Panc1 (cell line): ENCODE results near the gene BBS1. TPM values are rescaled to one million over a fixed set of nuclear protein-coding genes. Genes with fewer than 3 reads are reported as not detected.

Experiments
- ATAC-seq: fragments of 200-7000 bp; cut with Tn5 transposase; 2 replicates; pipeline ENCODE4 v1.9.1; 2020; ENCODE audit warnings: mild to moderate bottlenecking, moderate library complexity
- BruUV-seq: library from RNA; stranded (reverse); fragments of 400-500 nt; replicated peaks from 2 replicates; lab custom pipeline; 2021; lab: Mats Ljungman, UMichigan
- CTCF ChIA-PET: fragments of 300-600 bp; sonication (Branson Sonifier 250); formaldehyde crosslinking; loops from one replicate; lab custom pipeline; 2022; ENCODE audit warnings: antibody characterized with exemption; lab: Charles Lee
- POLR2A ChIA-PET: fragments of 300-600 bp; sonication (Branson Sonifier 250); formaldehyde crosslinking; loops from one replicate; lab custom pipeline; 2022; ENCODE audit warnings: antibody characterized with exemption; lab: Charles Lee
- DNase-seq: peaks from one replicate; pipeline ENCODE4 v3.0.0-alpha.2; 2010; ENCODE audit warnings: low read depth, low spot score
- H3K27ac ChIP-seq: 2 replicates; pipeline ENCODE4 v1.5.1; 2011; ENCODE audit warnings: mild to moderate bottlenecking, low read length, inconsistent platforms
- H3K27me3 ChIP-seq: fragments of 200-500 bp; sonication (Bioruptor generic); 2 replicates; pipeline ENCODE4 v1.6.0; 2014; ENCODE audit warnings: low read length, inconsistent platforms; ENCODE audit not compliant: control insufficient read depth, insufficient read depth
- H3K36me3 ChIP-seq: fragments of 200-500 bp; sonication (Bioruptor generic); 2 replicates; pipeline ENCODE4 v1.5.1; 2014; ENCODE audit warnings: inconsistent platforms, mild to moderate bottlenecking, low read length, moderate library complexity; ENCODE audit not compliant: control insufficient read depth, insufficient read depth
- H3K4me1 ChIP-seq: 2 replicates; pipeline ENCODE4 v1.5.1; 2011; ENCODE audit warnings: inconsistent platforms, mild to moderate bottlenecking, low read length, moderate library complexity; ENCODE audit not compliant: control insufficient read depth, insufficient read depth
- H3K4me3 ChIP-seq, 2 experiments: 2 replicates each; pipeline ENCODE4 v1.5.1; 2011 to 2012; ENCODE audit warnings: low read depth in 2 of 2, low read length in 2 of 2, mild to moderate bottlenecking in 2 of 2, inconsistent platforms in 1 of 2, moderate library complexity in 1 of 2
- H3K9me3 ChIP-seq: fragments of 200-500 bp; sonication (Bioruptor generic); 2 replicates; pipeline ENCODE4 v1.5.1; 2014; ENCODE audit warnings: low read depth, mild to moderate bottlenecking, inconsistent platforms, low read length, moderate library complexity; ENCODE audit not compliant: control insufficient read depth, insufficient read depth
- CTCF ChIP-seq: fragments of 450-650 bp; IDR thresholded peaks from 2 replicates; pipeline ENCODE4 v1.5.1; 2017; ENCODE audit warnings: mild to moderate bottlenecking
- POLR2AphosphoS5 ChIP-seq: IDR thresholded peaks from 2 replicates; pipeline ENCODE4 v1.6.1; 2012; ENCODE audit warnings: mild to moderate bottlenecking, low read depth, low read length, moderate library complexity
- REST ChIP-seq, 2 experiments: IDR thresholded peaks; 2 replicates each; pipeline ENCODE4 v1.6.1; 2011 to 2012; ENCODE audit warnings: low read depth in 2 of 2, control low read depth in 1 of 2, low read length in 1 of 2, mild to moderate bottlenecking in 1 of 2, moderate library complexity in 1 of 2; ENCODE audit not compliant: insufficient read depth in 1 of 2
- SIN3A ChIP-seq: IDR thresholded peaks from 2 replicates; pipeline ENCODE4 v1.6.1; 2012; ENCODE audit warnings: low read depth, mild to moderate bottlenecking, low read length, moderate library complexity, borderline replicate concordance; ENCODE audit not compliant: insufficient read depth
- TCF7L2 ChIP-seq: IDR thresholded peaks from 2 replicates; pipeline ENCODE4 v1.6.1; 2011; ENCODE audit warnings: mild to moderate bottlenecking, low read depth, low read length, inconsistent platforms
- in situ Hi-C: cut with HindIII; loops from 2 replicates; pipeline ENCODE4 v1.10.0; 2016; ENCODE audit warnings: low sequenced_read_pairs, low pct_unique_long_range_greater_than_20kb
- intact Hi-C: fragments of 100-400 bp; cut with micrococcal nuclease; formaldehyde crosslinking; loops from one replicate; pipeline ENCODE4 v1.10.0; 2022; ENCODE audit not compliant: unreplicated experiment
- total RNA-seq: library from RNA; stranded (reverse); gene quantifications from one replicate; pipeline ENCODE4 v1.2.1, GENCODE V29; 2021; ENCODE audit not compliant: unreplicated experiment

Gene BBS1
- total RNA-seq, 1 experiment from 2014 or later, result 26.9 TPM

GRCh38 chr11:66467034-66467659 is 43.3 kb upstream of the BBS1 start:
- DNase-seq, result no peak

GRCh38 chr11:66467756-66468155 is 42.7 kb upstream of the BBS1 start:
- no peaks in the 10 kb centered on the region for H3K9me3 ChIP-seq
- DNase-seq, result no peak
- H3K4me1 ChIP-seq, result peaks cover 11% of the 10 kb centered on the region
- peak; percentile 17; the same call in 1 of the 2 replicates for ATAC-seq
- POLR2A ChIA-PET, result interaction anchor here (0.6 kb wide), 1 partner anchor 90 kb away, joined by 3 read pairs; no protein-coding TSS in a partner anchor
- no peaks in the 10 kb centered on the region for H3K27me3 ChIP-seq
- H3K4me3 ChIP-seq, result peak overlapping the region; percentile 50 to 70
- no peak for TF ChIP-seq POLR2AphosphoS5
- TF ChIP-seq SIN3A, result no peak
- no peak for TF ChIP-seq CTCF
- TF ChIP-seq REST (IDR thresholded peaks at IDR 0.05; ENCODE audit: insufficient read depth in 1 of 2, low read depth in 2 of 2, low read length in 1 of 2), result no peak
- TF ChIP-seq TCF7L2, result no peak
- TSS peak; percentile 71 for BruUV-seq
- H3K27ac ChIP-seq, result no peak overlapping the region
- intact Hi-C loops, result no loop called here
- in situ Hi-C loops, result no loop called here
- H3K36me3 ChIP-seq, result no peaks in the 10 kb centered on the region
- CTCF ChIA-PET, result interaction anchor here (0.7 kb wide), 1 partner anchor 11 kb away, joined by 3 read pairs; no protein-coding TSS in a partner anchor

More at GRCh38 chr11:66467034-66467659, 43.3 kb upstream of the BBS1 start:
- no peak for TF ChIP-seq REST (IDR thresholded peaks at IDR 0.05; ENCODE audit: insufficient read depth in 1 of 2, low read depth in 2 of 2, low read length in 1 of 2)
- TF ChIP-seq POLR2AphosphoS5, result no peak
- TF ChIP-seq TCF7L2, result no peak; the same call in 1 of the 2 replicates
- no TSS peak for BruUV-seq
- intact Hi-C loops (no loop called here), in situ Hi-C loops (no loop called here)
- H3K36me3 ChIP-seq, result no peaks in the 10 kb centered on the region
- peak overlapping the region; percentile 50 to 70 for H3K4me3 ChIP-seq
- no peaks in the 10 kb centered on the region for H3K9me3 ChIP-seq
- peak overlapping the region; percentile 26; the same call in 1 of the 2 replicates for H3K27ac ChIP-seq
- no peaks in the 10 kb centered on the region for H3K27me3 ChIP-seq
- peaks cover 11% of the 10 kb centered on the region for H3K4me1 ChIP-seq
- peak; percentile 70 for ATAC-seq
- POLR2A ChIA-PET, result interaction anchor here (0.6 kb wide), 1 partner anchor 387 kb away, joined by 3 read pairs; no protein-coding TSS in a partner anchor
- CTCF ChIA-PET, result interaction anchor here (0.7 to 1.1 kb wide), 4 partner anchors 11 to 28 kb away, joined by 3 to 10 read pairs (median 4); partner anchors contain the start of gene MRPL11
